HepG2 (cell line): ENCODE measurements around the gene PPME1. TPM values are rescaled to one million over a fixed set of nuclear protein-coding genes. Genes with fewer than 3 reads are reported as not detected.

ENCODE experiments used
- ATAC-seq: fragments of 200-7000 bp; cut with Tn5 transposase; 3 replicates; pipeline ENCODE4 v1.9.1; 2020; ENCODE audit warnings: mild to moderate bottlenecking, moderate library complexity
- BruUV-seq: library from RNA; stranded (reverse); fragments of 400-500 nt; replicated peaks from 2 replicates; lab custom pipeline; 2021; lab: Mats Ljungman, UMichigan
- CTCF ChIA-PET: fragments of 300-600 bp; formaldehyde crosslinking; extraction: SDS; loops from one replicate; lab custom pipeline; 2021; ENCODE audit warnings: low total read pairs, inconsistent platforms, low intra/inter-chr PET ratio; lab: Yijun Ruan, JAX
- POLR2A ChIA-PET: fragments of 350-600 bp; sonication (Branson Sonifier 250); formaldehyde crosslinking; loops from one replicate; lab custom pipeline; 2020; ENCODE audit warnings: antibody characterized with exemption, inconsistent platforms; lab: Yijun Ruan, JAX
- DNase-seq: peaks from one replicate; pipeline ENCODE4 v3.0.0-alpha.2; 2015; ENCODE audit warnings: low spot score
- FAIRE-seq: peaks from 3 replicates; lab custom pipeline; 2011; peaks lifted over from hg19 to GRCh38; lab: Jason Lieb, UNC
- H2AFZ ChIP-seq: one replicate; pipeline ENCODE4 v1.6.1; 2011; ENCODE audit warnings: low read length, inconsistent platforms
- H3K27ac ChIP-seq: fragments of 300-600 bp; 3 replicates; pipeline ENCODE4 v1.8.0; 2011; ENCODE audit warnings: mixed run types, mild to moderate bottlenecking, mixed read lengths, low read length, inconsistent platforms; ENCODE audit not compliant: insufficient read depth; ENCODE audit errors: extremely low read length
- H3K27me3 ChIP-seq, 2 experiments: fragments of 200-600 bp in 1 of 2; 2 replicates in 1 of 2; 3 replicates in 1 of 2; pipeline versions ENCODE4 v1.6.0 to v1.8.0; 2011; ENCODE audit warnings: low read length in 2 of 2, mild to moderate bottlenecking in 2 of 2, moderate library complexity in 2 of 2, inconsistent platforms in 1 of 2; ENCODE audit not compliant: insufficient read depth in 2 of 2, control insufficient read depth in 1 of 2
- H3K36me3 ChIP-seq, 2 experiments: fragments of 200-600 bp in 1 of 2; replicated peaks in 1 of 2; 2 replicates in 1 of 2; 3 replicates in 1 of 2; pipeline versions ENCODE4 v1.5.1 to v1.8.0; 2011; ENCODE audit warnings: low read length in 2 of 2, inconsistent platforms in 1 of 2; ENCODE audit not compliant: insufficient read depth in 2 of 2, control insufficient read depth in 1 of 2
- H3K4me1 ChIP-seq: 2 replicates; pipeline ENCODE4 v1.5.1; 2012; ENCODE audit warnings: low read length, inconsistent platforms; ENCODE audit not compliant: insufficient read depth
- H3K4me2 ChIP-seq: 2 replicates; pipeline ENCODE4 v1.6.0; 2011; ENCODE audit warnings: low read depth, low read length, inconsistent platforms
- H3K4me3 ChIP-seq, 3 experiments: fragments of 200-600 bp in 1 of 3; sonication (generic), shearing (Covaris generic) in 1 of 3; replicated peaks in 1 of 3; 2 replicates each; pipeline ENCODE4 v1.5.1; 2011 to 2016; ENCODE audit warnings: low read length in 3 of 3, inconsistent platforms in 2 of 3, low read depth in 2 of 3, mild to moderate bottlenecking in 2 of 3, control low read depth in 1 of 3, mixed read lengths in 1 of 3; ENCODE audit not compliant: insufficient read depth in 1 of 3
- H3K79me2 ChIP-seq: one replicate; pipeline ENCODE4 v1.6.1; 2011; ENCODE audit warnings: low read length, inconsistent platforms; ENCODE audit not compliant: insufficient read depth
- H3K9ac ChIP-seq: 2 replicates; pipeline ENCODE4 v1.6.0; 2011; ENCODE audit warnings: mild to moderate bottlenecking, low read depth, low read length, inconsistent platforms; ENCODE audit not compliant: insufficient read depth
- H3K9me3 ChIP-seq: 2 replicates; pipeline ENCODE4 v1.5.1; 2012; ENCODE audit warnings: mild to moderate bottlenecking, low read length
- H4K20me1 ChIP-seq: 2 replicates; pipeline ENCODE4 v1.6.0; 2011; ENCODE audit warnings: inconsistent platforms, mild to moderate bottlenecking, low read length, moderate library complexity; ENCODE audit not compliant: insufficient read depth
- DMAP1 ChIP-seq: IDR thresholded peaks from 2 replicates; pipeline ENCODE4 v1.6.1; 2016
- ETS1 ChIP-seq: sonication (generic); formaldehyde crosslinking; IDR thresholded peaks from 2 replicates; pipeline ENCODE4 v1.4.0; 2020; ENCODE audit warnings: missing genetic modification reagents
- GTF2F1 ChIP-seq: fragments of 150-350 bp; IDR thresholded peaks from 2 replicates; pipeline ENCODE4 v1.6.1; 2014; ENCODE audit warnings: low read length
- HNF4A ChIP-seq: sonication (generic); formaldehyde crosslinking; IDR thresholded peaks from 2 replicates; pipeline ENCODE4 v1.4.0; 2020; ENCODE audit warnings: missing genetic modification reagents
- NFE2L1 ChIP-seq: sonication (generic); formaldehyde crosslinking; IDR thresholded peaks from 2 replicates; pipeline ENCODE4 v1.4.0; 2020; ENCODE audit warnings: missing genetic modification reagents, mild to moderate bottlenecking, borderline replicate concordance
- NR3C1 ChIP-seq: sonication (generic); formaldehyde crosslinking; IDR thresholded peaks from 2 replicates; pipeline ENCODE4 v1.4.0; 2020; ENCODE audit warnings: missing genetic modification reagents
- PRDM10 ChIP-seq: sonication (generic); formaldehyde crosslinking; IDR thresholded peaks from 2 replicates; pipeline ENCODE4 v1.4.0; 2020; ENCODE audit warnings: low read depth, missing genetic modification reagents
- SMYD3 ChIP-seq: sonication (generic); formaldehyde crosslinking; IDR thresholded peaks from 2 replicates; pipeline ENCODE4 v1.8.1; 2023; ENCODE audit warnings: mild to moderate bottlenecking, missing genetic modification reagents
- THAP7 ChIP-seq: sonication (generic); formaldehyde crosslinking; IDR thresholded peaks from 2 replicates; pipeline ENCODE4 v1.8.1; 2023; ENCODE audit warnings: mild to moderate bottlenecking, missing genetic modification reagents
- ZBTB1 ChIP-seq: sonication (generic); formaldehyde crosslinking; IDR thresholded peaks from 2 replicates; pipeline ENCODE4 v1.4.0; 2020; ENCODE audit warnings: missing genetic modification reagents, borderline replicate concordance
- ZBTB43 ChIP-seq: sonication (generic); formaldehyde crosslinking; conservative IDR thresholded peaks from 2 replicates; pipeline ENCODE4 v1.4.0; 2020; ENCODE audit warnings: missing genetic modification reagents
- ZNF136 ChIP-seq: sonication (generic); formaldehyde crosslinking; IDR thresholded peaks from 2 replicates; pipeline ENCODE4 v1.8.1; 2022; ENCODE audit warnings: low read depth, mild to moderate bottlenecking, moderate library complexity, missing genetic modification reagents
- ZNF263 ChIP-seq: sonication (generic); formaldehyde crosslinking; IDR thresholded peaks from 2 replicates; pipeline ENCODE4 v1.4.0; 2020; ENCODE audit warnings: missing genetic modification reagents
- ZNF337 ChIP-seq: sonication (generic); formaldehyde crosslinking; IDR thresholded peaks from 2 replicates; pipeline ENCODE4 v1.5.1; 2020; ENCODE audit warnings: missing genetic modification reagents, low read depth, mild to moderate bottlenecking, borderline replicate concordance
- ZNF354B ChIP-seq: sonication (generic); formaldehyde crosslinking; IDR thresholded peaks from 2 replicates; pipeline ENCODE4 v1.8.0; 2022; ENCODE audit warnings: mild to moderate bottlenecking, missing genetic modification reagents
- ZNF839 ChIP-seq: sonication (generic); formaldehyde crosslinking; IDR thresholded peaks from 2 replicates; pipeline ENCODE4 v1.4.0; 2020; ENCODE audit warnings: missing genetic modification reagents, mild to moderate bottlenecking, borderline replicate concordance
- ZSCAN31 ChIP-seq: sonication (generic); formaldehyde crosslinking; IDR thresholded peaks from 2 replicates; pipeline ENCODE4 v1.5.0; 2020; ENCODE audit warnings: low read depth, mild to moderate bottlenecking, missing genetic modification reagents
- WGBS: methylation state at CpG from one replicate; pipeline ENCODE4 v1.1.6; 2017; ENCODE audit warnings: low lambda C conversion rate; 5-methylcytosine and 5-hydroxymethylcytosine counted together
- in situ Hi-C: cut with HindIII; loops from 2 replicates; pipeline ENCODE4 v1.10.0; 2017; ENCODE audit warnings: low pct_unique_long_range_greater_than_20kb; ENCODE audit not compliant: extremely low pct_ligation_motif_present
- intact Hi-C: fragments of 100-400 bp; cut with micrococcal nuclease; formaldehyde crosslinking; loops from one replicate; pipeline ENCODE4 v1.10.0; 2022; ENCODE audit not compliant: unreplicated experiment
- polyA plus RNA-seq, 8 experiments: library from polyadenylated mRNA; depleted of rRNA in 3 of 8; stranded (reverse) in 7 of 8; unstranded in 1 of 8; fragments of >200 nt; fragmentation: Illumina TruSeq in 4 of 8; extraction: Trizol in 4 of 8; gene quantifications; 2 replicates each; pipeline versions ENCODE4 v1.2.1 to v1.2.3, GENCODE V29; 2011 to 2016; ENCODE audit warnings: low read depth in 4 of 8, missing spikeins in 1 of 8, mixed read lengths in 1 of 8; ENCODE audit not compliant: insufficient read depth in 1 of 8
- total RNA-seq, 5 experiments: library from RNA; depleted of rRNA; stranded (reverse); fragments of >200 nt; fragmentation: Illumina TruSeq; extraction: Trizol; gene quantifications; 2 replicates each; pipeline ENCODE4 v1.2.3, GENCODE V29; 2016; ENCODE audit warnings: low read depth in 1 of 5

PPME1 gene
- total and polyA plus RNA-seq, 2 of the 13 experiments (the other 11 are each of a cell fraction or from before 2014, with no cell fraction given): 31.3 to 56.0 TPM

GRCh38 chr11:74142624-74143023 lies 28.5 kb upstream of the PPME1 start (continued):
- TF ChIP-seq ETS1: no peak

GRCh38 chr11:74144592-74144991 lies 26.5 kb upstream of the PPME1 start:
- H3K4me1 ChIP-seq: peaks cover 22% of the 10 kb centered on the region
- BruUV-seq: no TSS peak
- FAIRE-seq: no peak

More at GRCh38 chr11:74144592-74144991, 26.5 kb upstream of the PPME1 start:
- ATAC-seq (no peak), DNase-seq (no peak)
- intact Hi-C loops: no loop called here
- Histone ChIP-seq H3K79me2 (no peaks in the 10 kb centered on the region), H3K36me3 (no peaks in the 10 kb centered on the region), H3K4me2 (no peak overlapping the region), H3K9ac (no peak overlapping the region), H3K9me3 (no peaks in the 10 kb centered on the region), H3K27me3 (no peaks in the 10 kb centered on the region), H3K4me3 (no peak overlapping the region), H3K27ac (no peak overlapping the region), H4K20me1 (no peaks in the 10 kb centered on the region), H2AFZ (no peak overlapping the region)
- WGBS: over 99% methylated on average over 4 of the region's 4 CpGs
- TF ChIP-seq ZNF839 (CRISPR knock-in tag) (no peak), NFE2L1 (CRISPR knock-in tag) (no peak), HNF4A (CRISPR knock-in tag) (no peak), ZNF337 (CRISPR knock-in tag) (no peak), DMAP1 (no peak), NR3C1 (CRISPR knock-in tag) (no peak), PRDM10 (no peak), ZBTB43 (no peak), GTF2F1 (no peak), ZSCAN31 (CRISPR knock-in tag) (no peak), ZNF263 (CRISPR knock-in tag) (no peak), THAP7 (CRISPR knock-in tag) (no peak), ZNF354B (CRISPR knock-in tag) (no peak), ZBTB1 (CRISPR knock-in tag) (no peak), ZNF136 (no peak), SMYD3 (CRISPR knock-in tag) (no peak)
- ChIA-PET CTCF (no interaction called here), POLR2A (no interaction called here)
- in situ Hi-C loops: no loop called here
